ENCODE data around the gene DNAAF5.

Gene DNAAF5

DNA sequence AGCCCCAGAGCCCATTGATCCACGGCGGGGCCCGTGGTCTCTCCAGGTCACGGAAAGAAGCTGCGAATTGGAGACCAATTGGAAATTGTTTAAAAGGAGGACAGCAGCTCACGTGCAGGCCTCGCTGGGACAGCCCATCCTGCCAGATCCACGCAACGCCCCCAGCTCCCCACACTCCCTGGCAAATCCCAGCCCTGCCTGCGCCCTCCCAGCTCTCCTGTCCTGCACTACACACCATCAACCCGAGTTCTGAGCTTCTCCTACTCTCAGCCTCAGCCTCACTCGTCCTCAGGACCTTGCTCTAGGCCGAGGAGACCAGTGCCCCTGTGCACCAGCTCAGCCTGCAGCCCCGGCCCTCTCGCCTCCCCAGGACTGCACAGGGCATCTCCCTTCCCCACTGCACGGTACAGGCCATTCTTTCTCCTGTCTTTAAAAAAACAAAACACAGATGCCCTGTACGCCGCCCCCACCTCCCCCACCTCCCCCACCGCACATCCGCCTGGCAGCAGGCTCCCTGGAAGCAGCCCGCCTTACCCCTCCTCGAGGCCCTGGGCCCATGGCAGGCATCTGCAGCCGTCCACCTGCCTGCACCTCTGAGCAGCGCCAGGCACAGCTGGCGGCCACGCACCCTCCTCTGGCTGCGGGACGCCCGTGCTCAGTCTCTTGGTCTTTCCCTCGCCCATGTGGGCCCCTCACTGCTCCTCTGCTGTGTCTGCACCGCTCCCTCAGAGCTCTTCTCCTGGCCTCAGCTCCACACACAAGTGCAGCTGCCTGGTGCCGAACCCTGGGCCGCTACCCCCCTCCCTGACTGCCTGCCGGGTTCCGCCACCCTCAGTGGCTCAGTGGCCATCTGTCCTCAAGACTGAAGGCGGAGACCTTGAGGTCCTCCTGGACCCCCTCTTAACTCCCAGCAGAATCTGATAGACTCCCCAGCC, 57.3 kb downstream of the DNAAF5 start:
- Histone ChIP-seq H3K4me2 (ENCODE audit: low read depth, low read length, poor library complexity, severe bottlenecking) (no peak overlapping the region), H3K9ac (ENCODE audit: low read depth, low read length, poor library complexity, severe bottlenecking) (no peak overlapping the region), H3K36me3 (ENCODE audit: insufficient read depth, low read length) (peaks cover 4% of the 10 kb centered on the region; the same call in 1 of the 2 replicates), H4K20me1 (ENCODE audit: insufficient read depth, low read length, poor library complexity, severe bottlenecking) (no peaks in the 10 kb centered on the region), H3K9me2 (replicated peaks; ENCODE audit: low read depth, low read length) (no peaks in the 10 kb centered on the region), H3K9me3 (ENCODE audit: insufficient read depth, low read depth, low read length) (no peaks in the 10 kb centered on the region), H3K27me3 (ENCODE audit: insufficient read depth, low read length, poor library complexity, severe bottlenecking) (no peaks in the 10 kb centered on the region), H3K79me2 (ENCODE audit: insufficient read depth, low read length) (no peaks in the 10 kb centered on the region), H3F3A (ENCODE audit: low read depth) (no peaks in the 10 kb centered on the region), H3K4me3 (ENCODE audit: low read length, poor library complexity, severe bottlenecking) (no peak overlapping the region), H3K4me1 (ENCODE audit: insufficient read depth, low read length, poor library complexity, severe bottlenecking) (no peaks in the 10 kb centered on the region), H2AFZ (ENCODE audit: low read length) (no peak overlapping the region)
- TF ChIP-seq, protein P1, sequence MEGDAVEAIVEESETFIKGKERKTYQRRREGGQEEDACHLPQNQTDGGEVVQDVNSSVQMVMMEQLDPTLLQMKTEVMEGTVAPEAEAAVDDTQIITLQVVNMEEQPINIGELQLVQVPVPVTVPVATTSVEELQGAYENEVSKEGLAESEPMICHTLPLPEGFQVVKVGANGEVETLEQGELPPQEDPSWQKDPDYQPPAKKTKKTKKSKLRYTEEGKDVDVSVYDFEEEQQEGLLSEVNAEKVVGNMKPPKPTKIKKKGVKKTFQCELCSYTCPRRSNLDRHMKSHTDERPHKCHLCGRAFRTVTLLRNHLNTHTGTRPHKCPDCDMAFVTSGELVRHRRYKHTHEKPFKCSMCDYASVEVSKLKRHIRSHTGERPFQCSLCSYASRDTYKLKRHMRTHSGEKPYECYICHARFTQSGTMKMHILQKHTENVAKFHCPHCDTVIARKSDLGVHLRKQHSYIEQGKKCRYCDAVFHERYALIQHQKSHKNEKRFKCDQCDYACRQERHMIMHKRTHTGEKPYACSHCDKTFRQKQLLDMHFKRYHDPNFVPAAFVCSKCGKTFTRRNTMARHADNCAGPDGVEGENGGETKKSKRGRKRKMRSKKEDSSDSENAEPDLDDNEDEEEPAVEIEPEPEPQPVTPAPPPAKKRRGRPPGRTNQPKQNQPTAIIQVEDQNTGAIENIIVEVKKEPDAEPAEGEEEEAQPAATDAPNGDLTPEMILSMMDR (conservative IDR thresholded peaks at IDR 0.05; ENCODE audit: low read length) = no peak
- no peak for TF ChIP-seq EZH2phosphoT487 (IDR thresholded peaks at IDR 0.05; ENCODE audit: borderline replicate concordance)

- Histone ChIP-seq H4K20me1 (ENCODE audit: insufficient read depth, low read length, poor library complexity, severe bottlenecking) (no peaks in the 10 kb centered on the region), H3K9ac (ENCODE audit: low read depth, low read length, poor library complexity, severe bottlenecking) (no peak overlapping the region), H3F3A (ENCODE audit: low read depth) (no peaks in the 10 kb centered on the region), H3K4me1 (ENCODE audit: insufficient read depth, low read length, poor library complexity, severe bottlenecking) (no peaks in the 10 kb centered on the region), H3K36me3 (ENCODE audit: insufficient read depth, low read length) (peaks cover 4% of the 10 kb centered on the region; the same call in 1 of the 2 replicates), H3K9me3 (ENCODE audit: insufficient read depth, low read depth, low read length) (no peaks in the 10 kb centered on the region), H3K4me3 (ENCODE audit: low read length, poor library complexity, severe bottlenecking) (no peak overlapping the region), H2AFZ (ENCODE audit: low read length) (no peak overlapping the region), H3K9me2 (replicated peaks; ENCODE audit: low read depth, low read length) (no peaks in the 10 kb centered on the region), H3K27me3 (ENCODE audit: insufficient read depth, low read length, poor library complexity, severe bottlenecking) (no peaks in the 10 kb centered on the region), H3K79me2 (ENCODE audit: insufficient read depth, low read length) (no peaks in the 10 kb centered on the region), H3K4me2 (ENCODE audit: low read depth, low read length, poor library complexity, severe bottlenecking) (no peak overlapping the region)
- TF ChIP-seq, protein P1 (conservative IDR thresholded peaks at IDR 0.05; ENCODE audit: low read length) = no peak
- no peak for TF ChIP-seq EZH2phosphoT487 (IDR thresholded peaks at IDR 0.05; ENCODE audit: borderline replicate concordance)
Measured at GRCh38 chr7:784971-785370, 58.5 kb downstream of the DNAAF5 start.

GRCh38 chr7:785416-785815, 58.9 kb downstream of the DNAAF5 start:
- no peaks in the 10 kb centered on the region for H3K9me2 ChIP-seq (replicated peaks; ENCODE audit: low read depth, low read length)

More at GRCh38 chr7:785416-785815, 58.9 kb downstream of the DNAAF5 start:
- no peak overlapping the region for H3K9ac ChIP-seq (ENCODE audit: low read depth, low read length, poor library complexity, severe bottlenecking)
- H3K4me1 ChIP-seq (ENCODE audit: insufficient read depth, low read length, poor library complexity, severe bottlenecking) = no peaks in the 10 kb centered on the region
- H3F3A ChIP-seq (ENCODE audit: low read depth) = no peaks in the 10 kb centered on the region
- H3K9me3 ChIP-seq (ENCODE audit: insufficient read depth, low read depth, low read length) = no peaks in the 10 kb centered on the region
- no peaks in the 10 kb centered on the region for H3K79me2 ChIP-seq (ENCODE audit: insufficient read depth, low read length)
- no peaks in the 10 kb centered on the region for H4K20me1 ChIP-seq (ENCODE audit: insufficient read depth, low read length, poor library complexity, severe bottlenecking)
- H2AFZ ChIP-seq (ENCODE audit: low read length) = no peak overlapping the region
- peaks cover 4% of the 10 kb centered on the region; the same call in 1 of the 2 replicates for H3K36me3 ChIP-seq (ENCODE audit: insufficient read depth, low read length)
- H3K4me2 ChIP-seq (ENCODE audit: low read depth, low read length, poor library complexity, severe bottlenecking) = no peak overlapping the region
- no peak for TF ChIP-seq EZH2phosphoT487 (IDR thresholded peaks at IDR 0.05; ENCODE audit: borderline replicate concordance)
- TF ChIP-seq, protein P1 (conservative IDR thresholded peaks at IDR 0.05; ENCODE audit: low read length) = no peak
- no peak overlapping the region for H3K4me3 ChIP-seq (ENCODE audit: low read length, poor library complexity, severe bottlenecking)
- no peaks in the 10 kb centered on the region for H3K27me3 ChIP-seq (ENCODE audit: insufficient read depth, low read length, poor library complexity, severe bottlenecking)
